Ramos (cell line): ENCODE results near the gene PKD2.
"Not testable (repeated sequence)": the region's sequence is repeated elsewhere in the genome, so short reads cannot be mapped to it uniquely, and the experiment has no call there.

Experiments
- in situ Hi-C: fragments of 300-500 bp; cut with MboI; formaldehyde crosslinking; loops from one replicate; pipeline ENCODE4 v1.14.3; 2022; ENCODE audit warnings: low sequenced_read_pairs; ENCODE audit not compliant: unreplicated experiment

The PKD2 gene

DNA sequence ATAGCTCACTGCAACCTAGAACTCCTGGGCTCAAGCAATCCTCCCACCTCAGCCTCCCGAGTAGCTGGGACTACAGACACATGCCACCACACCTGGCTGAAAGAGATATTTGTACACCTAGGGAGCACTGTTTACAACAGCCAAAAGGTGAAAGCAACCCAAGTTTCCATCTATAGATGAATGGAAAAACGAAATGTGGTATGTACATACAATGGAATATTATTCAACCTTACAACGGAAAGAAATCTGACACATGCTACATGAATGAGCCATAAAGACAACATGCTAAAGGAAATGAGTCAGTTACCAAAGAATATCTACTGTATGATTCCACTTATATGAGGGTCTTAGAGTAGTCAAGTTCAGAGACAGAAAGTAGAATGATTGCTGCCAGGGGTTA is 98.8 kb downstream of the PKD2 start:
- in situ Hi-C loops = no loop called here

DNA sequence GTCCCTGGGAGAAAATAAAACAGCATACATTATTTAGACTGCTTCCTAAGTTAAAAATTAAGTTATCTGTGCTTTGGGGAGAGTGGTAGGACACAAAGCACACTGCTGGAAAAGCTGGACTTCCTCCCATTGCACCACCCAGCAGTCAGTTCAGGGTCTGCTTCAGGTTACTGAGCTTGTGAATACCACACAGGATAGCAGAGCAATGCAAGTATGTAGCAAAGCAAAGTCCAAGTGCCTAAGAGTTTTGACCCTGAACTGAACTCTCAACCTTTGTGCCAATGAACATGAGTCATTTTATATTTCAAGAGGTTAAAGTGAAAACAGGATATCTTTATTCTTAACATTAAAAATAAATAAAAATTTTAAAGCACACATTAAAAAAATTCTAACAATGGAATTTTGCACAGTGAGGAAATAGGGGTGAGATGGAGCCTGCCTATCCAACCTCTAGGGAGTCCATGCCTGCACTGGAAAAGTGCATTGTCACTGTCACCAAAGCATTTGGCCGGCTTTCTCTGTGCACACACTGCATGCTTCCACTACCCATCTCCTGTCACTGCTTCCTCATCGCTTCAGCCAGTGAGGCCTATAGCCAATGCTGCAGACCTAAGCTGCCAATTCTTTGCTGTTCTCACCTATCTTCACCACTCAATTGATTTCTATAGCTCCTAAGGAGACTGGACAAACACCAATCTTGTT is 100.1 kb downstream of the PKD2 start:
- in situ Hi-C loops = no loop called here

DNA sequence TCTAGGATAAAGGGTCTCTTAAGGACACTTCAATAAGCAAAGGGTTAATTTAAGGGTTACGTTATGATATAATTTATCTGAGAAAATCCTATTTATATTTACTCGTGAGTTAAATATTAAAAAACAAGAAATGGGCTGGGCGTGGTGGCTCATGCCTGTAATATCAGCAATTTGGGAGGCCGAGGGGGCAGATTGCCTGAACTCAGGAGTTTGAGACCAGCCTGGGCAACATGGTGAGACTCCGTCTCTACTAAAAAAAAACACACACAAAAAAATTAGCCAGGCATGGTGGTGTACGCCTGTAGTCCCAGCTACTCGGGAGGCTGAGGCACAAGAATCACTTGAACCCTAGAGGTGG is 100.7 kb downstream of the PKD2 start:
- in situ Hi-C loops = not testable (repeated sequence)

DNA sequence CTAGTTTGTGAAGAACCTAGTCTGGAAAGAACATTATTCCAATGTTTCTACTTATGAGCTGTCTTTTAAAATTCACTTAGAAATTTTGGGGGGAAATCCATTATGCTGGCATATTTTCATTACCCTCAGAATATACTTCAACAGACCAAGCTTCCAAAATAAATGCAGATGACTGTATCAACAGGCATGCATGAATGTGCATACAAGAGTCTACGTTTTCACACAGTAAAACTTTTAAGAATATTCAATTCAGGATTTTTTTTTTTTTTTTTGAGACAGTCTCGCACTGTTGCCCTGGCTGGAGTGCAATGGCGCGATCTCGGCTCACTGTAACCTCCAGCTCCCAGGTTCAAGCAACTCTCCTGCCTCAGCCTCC is 101.3 kb downstream of the PKD2 start:
- in situ Hi-C loops = no loop called here

DNA sequence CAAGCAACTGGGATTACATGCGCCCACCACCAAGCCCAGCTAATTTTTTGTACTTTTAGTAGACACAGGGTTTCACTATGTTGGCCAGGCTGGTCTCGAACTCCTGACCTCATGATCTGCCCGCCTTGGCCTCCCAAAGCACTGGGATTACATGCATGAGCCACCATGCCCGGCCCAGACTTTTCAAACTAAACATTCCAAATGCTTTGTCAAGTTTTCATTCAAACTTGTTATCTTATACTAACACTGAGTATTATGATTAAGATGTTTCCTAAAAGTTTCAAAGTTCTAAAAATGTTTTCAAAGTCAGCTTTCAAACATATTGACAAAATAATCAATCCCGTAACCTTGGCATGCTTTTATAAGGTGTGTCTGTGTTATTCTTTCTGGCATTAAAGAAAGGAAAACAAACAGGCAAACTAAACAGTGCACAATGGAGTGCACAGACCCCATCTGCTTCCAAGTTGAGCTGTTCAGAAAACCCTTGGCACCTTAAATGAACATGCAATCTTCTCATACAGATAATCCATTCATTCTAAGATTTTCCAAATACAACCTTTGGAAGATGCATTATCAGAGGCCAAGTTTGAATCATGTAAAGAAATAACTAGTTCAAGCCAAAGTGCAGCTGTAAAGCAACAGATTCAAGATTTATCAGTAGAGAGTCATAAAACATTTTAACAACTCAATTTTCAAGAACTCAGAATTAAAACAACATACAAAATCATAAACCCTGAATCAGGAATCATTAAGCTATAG is 101.9 kb downstream of the PKD2 start:
- in situ Hi-C loops = no loop called here

DNA sequence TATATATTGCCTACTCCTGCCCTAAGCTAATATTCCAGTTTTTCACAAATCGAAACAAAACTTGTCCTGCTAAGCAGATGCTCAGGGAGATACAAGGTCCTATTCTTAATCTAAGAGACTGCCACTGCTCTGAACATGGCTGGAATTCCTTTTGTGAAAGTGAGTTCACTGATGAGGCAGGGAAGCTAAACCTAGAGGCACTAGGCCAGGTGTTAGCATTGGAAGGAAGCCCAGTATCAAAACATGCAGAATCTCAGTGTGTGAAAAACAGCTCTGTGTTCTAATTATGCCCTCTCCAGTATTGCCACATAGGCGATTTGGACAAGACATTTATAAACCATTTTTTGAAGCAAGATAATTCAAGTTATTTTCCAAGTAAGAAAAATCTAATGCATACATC is 103.4 kb downstream of the PKD2 start:
- in situ Hi-C loops = no loop called here

DNA sequence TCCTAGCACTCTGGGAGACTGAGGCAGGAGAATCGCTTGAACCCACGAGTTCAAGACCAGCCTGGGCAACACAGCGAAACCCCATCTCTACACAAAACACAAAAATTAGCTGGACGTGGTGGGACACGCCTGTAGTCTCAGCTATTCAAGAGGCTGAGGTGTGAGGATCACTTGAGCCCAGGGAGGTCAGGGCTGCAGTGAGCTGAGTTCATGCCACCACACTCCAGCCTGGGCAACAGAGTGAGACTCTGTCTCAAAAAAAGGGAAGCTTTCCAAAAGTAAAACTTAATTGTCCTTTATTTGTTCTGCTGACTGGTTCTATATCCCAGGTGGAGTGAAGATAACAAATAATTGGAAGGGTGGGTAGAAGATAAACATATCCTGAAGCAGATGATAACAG is 105.4 kb downstream of the PKD2 start:
- in situ Hi-C loops = no loop called here

DNA sequence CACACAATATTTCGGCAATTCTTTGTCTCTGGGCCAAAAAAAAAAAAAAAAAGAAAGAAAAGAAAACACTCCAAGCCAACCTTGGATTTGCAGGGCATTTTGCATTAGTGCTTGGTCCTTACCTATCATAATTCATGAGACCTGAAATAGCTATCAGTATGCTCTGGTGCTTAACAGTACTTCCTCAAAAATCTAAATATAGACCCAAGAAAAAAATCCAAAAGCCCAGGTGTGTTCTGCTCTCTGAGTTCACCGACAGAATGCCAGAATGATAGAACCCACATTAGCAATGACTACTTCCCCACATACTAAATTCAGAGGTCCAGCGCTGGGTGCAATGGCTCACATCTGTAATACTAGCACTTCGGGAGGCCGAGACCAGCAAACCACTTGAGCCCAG is 108.2 kb downstream of the PKD2 start:
- in situ Hi-C loops = no loop called here

DNA sequence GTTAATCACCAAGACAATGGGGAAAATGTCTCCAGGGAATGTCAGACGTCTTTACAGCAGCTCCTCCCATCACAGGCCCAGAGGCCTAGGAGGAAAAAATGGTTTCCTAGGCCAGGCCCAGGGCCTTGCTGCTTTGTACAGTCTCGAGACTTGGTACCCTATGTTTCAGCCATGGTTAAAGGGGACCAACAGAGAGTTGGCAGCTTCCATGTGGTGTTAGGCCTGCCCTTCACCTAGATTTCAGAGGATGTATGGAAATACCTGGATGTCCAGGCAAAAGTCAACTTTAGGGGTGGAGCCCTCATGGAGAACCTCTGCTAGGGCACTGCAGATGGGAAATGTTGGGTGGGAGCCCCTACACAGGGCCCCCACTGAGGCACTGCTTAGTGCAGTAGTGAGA is 112.5 kb downstream of the PKD2 start:
- in situ Hi-C loops = no loop called here

DNA sequence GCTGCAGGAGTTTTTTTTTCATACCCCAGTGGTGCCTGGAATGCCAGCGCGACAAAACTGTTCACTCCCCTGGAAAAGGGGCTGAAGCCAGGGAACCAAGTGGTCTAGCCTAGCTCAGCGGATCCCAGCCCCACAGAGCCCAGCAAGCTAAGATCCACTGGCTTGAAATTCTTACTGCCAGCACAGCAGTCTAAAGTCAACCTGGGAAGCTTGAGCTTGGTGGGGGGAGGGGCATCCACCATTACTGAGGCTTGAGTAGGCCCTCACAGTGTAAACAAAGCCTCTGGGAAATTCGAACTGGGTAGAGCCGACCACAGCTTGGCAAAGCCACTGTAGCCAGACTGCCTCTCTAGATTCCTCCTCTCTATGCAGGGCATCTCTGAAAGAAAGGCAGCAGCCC is 114.8 kb downstream of the PKD2 start:
- in situ Hi-C loops = not testable (repeated sequence)
